Measurements from ENCODE around the gene MEA1.

DNA sequence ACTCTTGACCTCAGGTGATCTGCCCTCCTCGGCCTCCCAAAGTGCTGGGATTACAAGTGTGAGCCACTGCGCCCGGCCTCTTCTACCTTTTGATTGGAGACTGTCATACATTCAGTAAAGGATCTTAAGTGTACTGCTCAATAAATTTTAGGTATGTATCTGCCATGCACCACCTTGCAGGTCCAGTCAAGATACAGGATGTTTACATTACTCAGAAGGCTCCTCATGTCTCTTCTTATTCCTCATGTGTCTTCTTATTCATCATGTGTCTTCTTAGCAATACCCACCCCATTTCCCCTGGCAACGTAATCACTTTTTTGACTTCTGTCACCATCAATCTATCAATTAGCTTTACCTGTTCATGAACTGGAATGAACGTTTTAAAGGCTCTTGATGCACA, 7.9 kb downstream of the MEA1 start:
- TF ChIP-seq CTCF (IDR thresholded peaks at IDR 0.05): no peak
- TF ChIP-seq EZH2 (IDR thresholded peaks at IDR 0.05): no peak
- TF ChIP-seq EZH2phosphoT487 (IDR thresholded peaks at IDR 0.05): no peak
